H1 (cell line): Measurements from ENCODE around the gene PCED1B. TPM values are rescaled to one million over a fixed set of nuclear protein-coding genes. Genes with fewer than 3 reads are reported as not detected.

Experiments
- CTCF ChIA-PET: fragments of 300-600 bp; sonication (Branson Sonifier 250); formaldehyde crosslinking; loops from one replicate; lab custom pipeline; 2021; ENCODE audit not compliant: partially characterized antibody; lab: Charles Lee
- POLR2A ChIA-PET: fragments of 300-600 bp; sonication (Branson Sonifier 250); formaldehyde crosslinking; loops from one replicate; lab custom pipeline; 2021; ENCODE audit warnings: inconsistent platforms; ENCODE audit not compliant: partially characterized antibody; lab: Charles Lee
- DNase-seq, 2 experiments: peaks; one replicate each; pipeline versions ENCODE4 v3.0.0 to v3.0.0-alpha.2; 2010 to 2022; ENCODE audit warnings: low spot score in 2 of 2, low read depth in 1 of 2, mixed read lengths in 1 of 2
- FAIRE-seq: peaks from 2 replicates; lab custom pipeline; 2011; peaks lifted over from hg19 to GRCh38; lab: Jason Lieb, UNC
- H2AFZ ChIP-seq: 2 replicates; pipeline ENCODE4 v1.8.1; 2012; ENCODE audit warnings: low read length, inconsistent platforms
- H2AK5ac ChIP-seq: 2 replicates; pipeline ENCODE4 v1.6.1; 2013; ENCODE audit warnings: low read depth, low read length
- H2BK120ac ChIP-seq: replicated peaks from 2 replicates; pipeline ENCODE3; 2013; ENCODE audit warnings: low read depth, low read length, inconsistent platforms
- H2BK12ac ChIP-seq: 2 replicates; pipeline ENCODE4 v1.6.1; 2013; ENCODE audit warnings: low read depth, low read length
- H2BK15ac ChIP-seq: 2 replicates; pipeline ENCODE4 v1.6.1; 2013; ENCODE audit warnings: low read length
- H2BK20ac ChIP-seq: 2 replicates; pipeline ENCODE4 v1.6.1; 2013; ENCODE audit warnings: low read length
- H2BK5ac ChIP-seq: 2 replicates; pipeline ENCODE4 v1.6.1; 2013; ENCODE audit warnings: low read depth, low read length
- H3K14ac ChIP-seq: 2 replicates; pipeline ENCODE4 v1.6.1; 2013; ENCODE audit warnings: inconsistent platforms; ENCODE audit not compliant: insufficient read length
- H3K18ac ChIP-seq: 2 replicates; pipeline ENCODE4 v1.6.1; 2013; ENCODE audit warnings: low read length; ENCODE audit errors: extremely low read depth
- H3K23ac ChIP-seq: 2 replicates; pipeline ENCODE4 v1.6.1; 2013; ENCODE audit warnings: inconsistent platforms; ENCODE audit not compliant: insufficient read length
- H3K23me2 ChIP-seq: 2 replicates; pipeline ENCODE4 v1.6.1; 2013; ENCODE audit warnings: low read depth, low read length
- H3K27ac ChIP-seq: 2 replicates; pipeline ENCODE4 v1.6.1; 2011; ENCODE audit warnings: low read depth, low read length, inconsistent platforms
- H3K27me3 ChIP-seq, 4 experiments: replicated peaks in 1 of 4; 1 replicate in 1 of 4; 2 replicates in 3 of 4; pipeline versions ENCODE4 v1.6.1 to v1.8.1; 2011 to 2013; ENCODE audit warnings: low read length in 3 of 4, mild to moderate bottlenecking in 3 of 4, inconsistent platforms in 2 of 4, mixed read lengths in 2 of 4, moderate library complexity in 1 of 4; ENCODE audit not compliant: control insufficient read depth in 3 of 4, insufficient read depth in 3 of 4; ENCODE audit errors: extremely low read depth in 1 of 4
- H3K36me3 ChIP-seq, 4 experiments: 2 replicates each; pipeline versions ENCODE4 v1.6.1 to v1.8.1; 2011 to 2013; ENCODE audit warnings: mild to moderate bottlenecking in 4 of 4, low read length in 3 of 4, moderate library complexity in 2 of 4, control low read depth in 1 of 4, inconsistent platforms in 1 of 4; ENCODE audit not compliant: insufficient read depth in 4 of 4, control insufficient read depth in 2 of 4
- H3K4ac ChIP-seq: replicated peaks from 2 replicates; pipeline ENCODE3; 2013; ENCODE audit warnings: low read length, low read depth, mixed read lengths, inconsistent platforms; ENCODE audit not compliant: insufficient read length
- H3K4me1 ChIP-seq, 4 experiments: replicated peaks in 1 of 4; 1 replicate in 1 of 4; 2 replicates in 3 of 4; pipeline versions ENCODE4 v1.6.1 to v1.8.1; 2011 to 2013; ENCODE audit warnings: low read length in 3 of 4, inconsistent platforms in 2 of 4, mixed read lengths in 1 of 4; ENCODE audit not compliant: insufficient read depth in 4 of 4, control insufficient read depth in 3 of 4
- H3K4me2 ChIP-seq, 2 experiments: 2 replicates each; pipeline versions ENCODE4 v1.6.1 to v1.8.1; 2011 to 2013; ENCODE audit warnings: low read depth in 2 of 2, low read length in 2 of 2, control low read depth in 1 of 2, inconsistent platforms in 1 of 2, mild to moderate bottlenecking in 1 of 2; ENCODE audit not compliant: insufficient read depth in 1 of 2
- H3K4me3 ChIP-seq, 4 experiments: fragments of 200-600, 300-600 bp in 1 of 4; sonication (generic), shearing (Covaris generic), sonication (Bioruptor Twin) in 1 of 4; 2 replicates each; pipeline versions ENCODE4 v1.5.1 to v1.8.1; 2011 to 2016; ENCODE audit warnings: low read length in 4 of 4, low read depth in 3 of 4, control low read depth in 2 of 4, inconsistent platforms in 2 of 4, mild to moderate bottlenecking in 2 of 4, mixed read lengths in 1 of 4, moderate library complexity in 1 of 4; ENCODE audit not compliant: insufficient read depth in 2 of 4; ENCODE audit errors: extremely low read depth in 1 of 4
- H3K56ac ChIP-seq: replicated peaks from 2 replicates; pipeline ENCODE3; 2013; ENCODE audit warnings: low read depth, mild to moderate bottlenecking, mixed read lengths, low read length, inconsistent platforms; ENCODE audit not compliant: insufficient read length
- H3K79me1 ChIP-seq: 2 replicates; pipeline ENCODE4 v1.6.1; 2013; ENCODE audit warnings: low read depth, low read length, control low read depth
- H3K79me2 ChIP-seq, 2 experiments: 2 replicates each; pipeline versions ENCODE4 v1.6.1 to v1.8.1; 2012 to 2013; ENCODE audit warnings: low read length in 2 of 2, mild to moderate bottlenecking in 2 of 2, inconsistent platforms in 1 of 2; ENCODE audit not compliant: insufficient read depth in 2 of 2, control insufficient read depth in 1 of 2
- H3K9ac ChIP-seq, 4 experiments: replicated peaks in 1 of 4; 1 replicate in 1 of 4; 2 replicates in 3 of 4; pipeline versions ENCODE4 v1.6.1 to v1.8.1; 2011 to 2013; ENCODE audit warnings: low read depth in 3 of 4, low read length in 3 of 4, control low read depth in 2 of 4, mild to moderate bottlenecking in 2 of 4, moderate library complexity in 2 of 4, inconsistent platforms in 1 of 4; ENCODE audit errors: extremely low read depth in 1 of 4
- H3K9me3 ChIP-seq, 2 experiments: 2 replicates each; pipeline versions ENCODE4 v1.6.1 to v1.8.1; 2012 to 2013; ENCODE audit warnings: mild to moderate bottlenecking in 2 of 2, moderate library complexity in 2 of 2, control low read depth in 1 of 2, inconsistent platforms in 1 of 2, low read depth in 1 of 2, low read length in 1 of 2, mixed read lengths in 1 of 2; ENCODE audit not compliant: insufficient read depth in 2 of 2
- H4K20me1 ChIP-seq, 2 experiments: replicated peaks in 1 of 2; 2 replicates each; pipeline versions ENCODE3 to v1.8.1; 2011 to 2013; ENCODE audit warnings: inconsistent platforms in 2 of 2, low read length in 2 of 2, mild to moderate bottlenecking in 1 of 2; ENCODE audit not compliant: insufficient read depth in 2 of 2, control insufficient read depth in 1 of 2
- H4K5ac ChIP-seq: 2 replicates; pipeline ENCODE4 v1.6.1; 2013; ENCODE audit warnings: low read length, low read depth, mixed read lengths, inconsistent platforms; ENCODE audit not compliant: insufficient read length
- H4K8ac ChIP-seq: 2 replicates; pipeline ENCODE4 v1.8.0; 2013; ENCODE audit warnings: mild to moderate bottlenecking, moderate library complexity, low read length, inconsistent platforms; ENCODE audit not compliant: insufficient read depth; ENCODE audit errors: extremely low read depth
- H4K91ac ChIP-seq: replicated peaks from 2 replicates; pipeline ENCODE3; 2013; ENCODE audit warnings: low read length, mixed read lengths, inconsistent platforms; ENCODE audit not compliant: insufficient read length
- CBX8 ChIP-seq: fragments of 300-800, 300-1000 bp; sonication (generic); IDR thresholded peaks from 2 replicates; pipeline ENCODE4 v1.7.1; 2016; ENCODE audit warnings: low read depth, low read length, borderline replicate concordance
- CHD1 ChIP-seq: IDR thresholded peaks from 2 replicates; pipeline ENCODE4 v1.6.1; 2012; ENCODE audit warnings: low read depth, low read length, improper control_type of control experiment
- CREB1 ChIP-seq: IDR thresholded peaks from 2 replicates; pipeline ENCODE4 v1.6.1; 2012; ENCODE audit warnings: inconsistent platforms
- EP300 ChIP-seq, 2 experiments: IDR thresholded peaks; 1 replicate in 1 of 2; 2 replicates in 1 of 2; pipeline ENCODE4 v1.6.1; 2011 to 2012; ENCODE audit warnings: low read depth in 2 of 2, low read length in 2 of 2, mild to moderate bottlenecking in 2 of 2, borderline replicate concordance in 1 of 2, inconsistent platforms in 1 of 2, moderate library complexity in 1 of 2
- KDM1A ChIP-seq: fragments of 200-600, 300-600 bp; sonication (generic); IDR thresholded peaks from 2 replicates; pipeline ENCODE4 v1.7.1; 2016; ENCODE audit warnings: mild to moderate bottlenecking, low read length, borderline replicate concordance
- POLR2A ChIP-seq, 2 experiments: IDR thresholded peaks; 1 replicate in 1 of 2; 2 replicates in 1 of 2; pipeline ENCODE4 v1.6.1; 2011; ENCODE audit warnings: low read depth in 2 of 2, low read length in 2 of 2, mild to moderate bottlenecking in 2 of 2; ENCODE audit errors: control extremely low read depth in 1 of 2
- POLR2AphosphoS5 ChIP-seq: IDR thresholded peaks from 2 replicates; pipeline ENCODE4 v1.6.1; 2011; ENCODE audit warnings: low read depth, low read length
- POU5F1 ChIP-seq: IDR thresholded peaks from 2 replicates; pipeline ENCODE4 v1.6.1; 2011; ENCODE audit warnings: low read depth, mild to moderate bottlenecking, low read length, moderate library complexity
- RFX5 ChIP-seq: IDR thresholded peaks from 2 replicates; pipeline ENCODE4 v1.6.1; 2011; ENCODE audit warnings: low read depth, low read length, improper control_type of control experiment, borderline replicate concordance
- RNF2 ChIP-seq: fragments of 200-900, 300-1000 bp; sonication (generic); IDR thresholded peaks from 2 replicates; pipeline ENCODE4 v1.7.1; 2016; ENCODE audit warnings: borderline replicate concordance, low read depth, mild to moderate bottlenecking, antibody characterized with exemption, low read length; ENCODE audit not compliant: poor library complexity, severe bottlenecking; ENCODE audit errors: missing control alignments
- SP1 ChIP-seq: IDR thresholded peaks from 2 replicates; pipeline ENCODE4 v1.6.1; 2011; ENCODE audit warnings: low read depth, low read length
- WGBS, 2 experiments: shearing (Covaris generic) in 1 of 2; methylation state at CpG; one replicate each; pipeline versions ENCODE4 v1.1.6 to v1.1.7; 2013 to 2015; ENCODE audit warnings: low lambda C conversion rate in 2 of 2, mixed read lengths in 2 of 2, inconsistent platforms in 1 of 2, low coverage in 1 of 2, missing lambda C conversion rate in 1 of 2; ENCODE audit not compliant: insufficient replicate concordance in 2 of 2, insufficient coverage in 1 of 2, insufficient read length in 1 of 2; ENCODE audit errors: extremely low coverage in 1 of 2, missing lambda C conversion rate in 1 of 2; 5-methylcytosine and 5-hydroxymethylcytosine counted together
- polyA plus RNA-seq, 7 experiments: library from polyadenylated mRNA; depleted of rRNA in 3 of 7; stranded (reverse) in 5 of 7; unstranded in 2 of 7; fragments of >200 nt in 5 of 7; fragments of 200-250 nt in 2 of 7; gene quantifications; 1 replicate in 5 of 7; 2 replicates in 1 of 7; 4 replicates in 1 of 7; pipeline versions ENCODE4 v1.2.1 to v1.2.3, GENCODE V29; 2011 to 2013; ENCODE audit warnings: missing spikeins in 2 of 7, mixed read lengths in 2 of 7
- total RNA-seq: library from RNA; stranded (reverse); fragmentation: NEBNext Ultra II Directional; extraction: Animal tissue kit (Norgen Biotek cat#: 25700); gene quantifications from 2 replicates; pipeline ENCODE4 v1.2.1, GENCODE V29; 2021
- TF ChIP-seq, protein P1 (sequence below): IDR thresholded peaks from 2 replicates; pipeline ENCODE4 v1.6.1; 2011; ENCODE audit warnings: low read length, improper control_type of control experiment
- TF ChIP-seq, protein P2 (sequence below): IDR thresholded peaks from 2 replicates; pipeline ENCODE4 v1.6.1; 2012; ENCODE audit warnings: inconsistent platforms

Gene PCED1B
- total and polyA plus RNA-seq, 2 of the 8 experiments (the other 6 are each of a cell fraction or from before 2014, with no cell fraction given), result 4.7 to 5.4 TPM

GRCh38 chr12:47038270-47038748 lies 41.1 kb upstream of the PCED1B start:
- no peak overlapping the region for H3K4me2 ChIP-seq
- no peak overlapping the region for H2BK15ac ChIP-seq
- no peak overlapping the region for H4K91ac ChIP-seq
- no peak overlapping the region for H2BK20ac ChIP-seq
- no peaks in the 10 kb centered on the region for H3K9me3 ChIP-seq
- H4K5ac ChIP-seq, result no peak overlapping the region
- no peak overlapping the region for H3K23ac ChIP-seq
- H2BK120ac ChIP-seq, result no peak overlapping the region
- no peak overlapping the region for H2BK5ac ChIP-seq
- H3K4me3 ChIP-seq, result no peak overlapping the region
- no peaks in the 10 kb centered on the region for H3K27me3 ChIP-seq
- no peak overlapping the region for H3K27ac ChIP-seq
- H3K9ac ChIP-seq, result no peak overlapping the region
- H4K8ac ChIP-seq, result no peak overlapping the region
- H3K79me1 ChIP-seq, result no peaks in the 10 kb centered on the region
- 95% methylated on average over 1 of the region's 1 CpG; no CpG with 5 or more reads in 1 of the 2 experiments for WGBS, 2 experiments
- no peak overlapping the region for H3K14ac ChIP-seq
- ChIA-PET CTCF (no interaction called here), POLR2A (no interaction called here)
- no peaks in the 10 kb centered on the region for H3K23me2 ChIP-seq
- no peak for DNase-seq
- no peaks in the 10 kb centered on the region for H3K36me3 ChIP-seq
- H4K20me1 ChIP-seq, result no peaks in the 10 kb centered on the region
- no peak overlapping the region for H2AK5ac ChIP-seq
- H3K79me2 ChIP-seq, result no peaks in the 10 kb centered on the region
- H2BK12ac ChIP-seq, result no peak overlapping the region
- FAIRE-seq, result no peak
- H2AFZ ChIP-seq, result no peak overlapping the region
- no peak overlapping the region for H3K4ac ChIP-seq
- no peak overlapping the region for H3K56ac ChIP-seq
- no peak overlapping the region for H3K18ac ChIP-seq
- peaks cover 0 to 4% (median 3%) of the 10 kb centered on the region in 4 experiments; a peak in 3 of 7 replicates for H3K4me1 ChIP-seq
- TF ChIP-seq CBX8, result no peak
- TF ChIP-seq, protein P1, sequence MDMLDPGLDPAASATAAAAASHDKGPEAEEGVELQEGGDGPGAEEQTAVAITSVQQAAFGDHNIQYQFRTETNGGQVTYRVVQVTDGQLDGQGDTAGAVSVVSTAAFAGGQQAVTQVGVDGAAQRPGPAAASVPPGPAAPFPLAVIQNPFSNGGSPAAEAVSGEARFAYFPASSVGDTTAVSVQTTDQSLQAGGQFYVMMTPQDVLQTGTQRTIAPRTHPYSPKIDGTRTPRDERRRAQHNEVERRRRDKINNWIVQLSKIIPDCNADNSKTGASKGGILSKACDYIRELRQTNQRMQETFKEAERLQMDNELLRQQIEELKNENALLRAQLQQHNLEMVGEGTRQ, result no peak
- no peak for TF ChIP-seq EP300 (IDR thresholded peaks at IDR 0.05; ENCODE audit: borderline replicate concordance in 1 of 2, low read depth in 2 of 2, low read length in 2 of 2)
- no peak for TF ChIP-seq POLR2AphosphoS5
- no peak for TF ChIP-seq KDM1A
- TF ChIP-seq POU5F1, result no peak
- TF ChIP-seq RNF2, result no peak
- no peak for TF ChIP-seq RFX5
- TF ChIP-seq, protein P2, sequence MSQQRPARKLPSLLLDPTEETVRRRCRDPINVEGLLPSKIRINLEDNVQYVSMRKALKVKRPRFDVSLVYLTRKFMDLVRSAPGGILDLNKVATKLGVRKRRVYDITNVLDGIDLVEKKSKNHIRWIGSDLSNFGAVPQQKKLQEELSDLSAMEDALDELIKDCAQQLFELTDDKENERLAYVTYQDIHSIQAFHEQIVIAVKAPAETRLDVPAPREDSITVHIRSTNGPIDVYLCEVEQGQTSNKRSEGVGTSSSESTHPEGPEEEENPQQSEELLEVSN, result no peak
- TF ChIP-seq POLR2A (IDR thresholded peaks at IDR 0.05; ENCODE audit: control extremely low read depth in 1 of 2, low read depth in 2 of 2, low read length in 2 of 2), result no peak
- TF ChIP-seq CHD1, result no peak
- TF ChIP-seq SP1, result no peak
- TF ChIP-seq CREB1, result no peak
